Endodermal cell (in vitro differentiated cells): ENCODE results near the gene GXYLT2. TPM values are rescaled to one million over a fixed set of nuclear protein-coding genes. Genes with fewer than 3 reads are reported as not detected.
"Not testable (repeated sequence)": the region's sequence is repeated elsewhere in the genome, so short reads cannot be mapped to it uniquely, and the experiment has no call there.

Experiments used
- DNase-seq: peaks from one replicate; pipeline ENCODE4 v3.0.0-alpha.2; 2017
- H3K27ac ChIP-seq: 2 replicates; pipeline ENCODE4 v1.5.1; 2013; ENCODE audit warnings: mild to moderate bottlenecking, low read depth, low read length, moderate library complexity
- H3K27me3 ChIP-seq: 2 replicates; pipeline ENCODE4 v1.6.1; 2013; ENCODE audit warnings: mild to moderate bottlenecking, low read length, moderate library complexity; ENCODE audit not compliant: insufficient read depth, control insufficient read depth, poor library complexity, severe bottlenecking
- H3K36me3 ChIP-seq: 2 replicates; pipeline ENCODE4 v1.7.0; 2013; ENCODE audit warnings: mild to moderate bottlenecking, low read length, moderate library complexity; ENCODE audit not compliant: control insufficient read depth, insufficient read depth
- H3K4me1 ChIP-seq: one replicate; pipeline ENCODE4 v1.7.0; 2013; ENCODE audit warnings: low read length; ENCODE audit not compliant: control insufficient read depth, insufficient read depth
- H3K4me3 ChIP-seq: 2 replicates; pipeline ENCODE4 v1.5.1; 2013; ENCODE audit warnings: mild to moderate bottlenecking, low read length, moderate library complexity
- H3K9ac ChIP-seq: 2 replicates; pipeline ENCODE4 v1.6.1; 2013; ENCODE audit warnings: mild to moderate bottlenecking, low read length, moderate library complexity; ENCODE audit not compliant: poor library complexity, severe bottlenecking; ENCODE audit errors: extremely low read depth
- H3K9me3 ChIP-seq: 2 replicates; pipeline ENCODE4 v1.6.1; 2013; ENCODE audit warnings: mild to moderate bottlenecking, low read length, moderate library complexity; ENCODE audit not compliant: control insufficient read depth
- H3K27ac Mint-ChIP-seq: 2 replicates; pipeline ENCODE4 v1.8.0; 2020; ENCODE audit warnings: mixed read lengths
- H3K27me3 Mint-ChIP-seq: 2 replicates; pipeline ENCODE4 v1.8.0; 2021; ENCODE audit warnings: mild to moderate bottlenecking, mixed read lengths; ENCODE audit not compliant: insufficient read depth
- H3K36me3 Mint-ChIP-seq: 2 replicates; pipeline ENCODE4 v1.8.0; 2020; ENCODE audit warnings: low read depth, mixed read lengths
- H3K4me1 Mint-ChIP-seq: 2 replicates; pipeline ENCODE4 v1.8.0; 2020; ENCODE audit warnings: mixed read lengths
- H3K4me3 Mint-ChIP-seq: 2 replicates; pipeline ENCODE4 v1.8.0; 2020; ENCODE audit warnings: mild to moderate bottlenecking, moderate library complexity, mixed read lengths
- H3K9me3 Mint-ChIP-seq: 2 replicates; pipeline ENCODE4 v1.8.0; 2020; ENCODE audit warnings: mild to moderate bottlenecking, mixed read lengths
- WGBS, 2 experiments: methylation state at CpG; one replicate each; pipeline versions ENCODE4 v1.1.5 to v1.1.7; 2013; ENCODE audit warnings: missing lambda C conversion rate in 2 of 2, mixed read lengths in 1 of 2; ENCODE audit not compliant: insufficient coverage in 1 of 2, insufficient read length in 1 of 2; 5-methylcytosine and 5-hydroxymethylcytosine counted together
- total RNA-seq, 2 donors: library from RNA; stranded (reverse); fragmentation: NEBNext Ultra II Directional in 1 of 2; extraction: Animal tissue kit (Norgen Biotek cat#: 25700) in 1 of 2; gene quantifications; 2 replicates in 1 of 2; 3 replicates in 1 of 2; pipeline ENCODE4 v1.2.1, GENCODE V29; 2021
- TF ChIP-seq, protein P1 (sequence below): fragments of 200-600 bp; sonication (generic); conservative IDR thresholded peaks from 2 replicates; pipeline ENCODE4 v1.5.0; 2021; ENCODE audit warnings: antibody characterized with exemption, mild to moderate bottlenecking

GXYLT2 gene
- total RNA-seq, 2 donors from 2014 or later = 7.0 to 14.3 TPM

DNA sequence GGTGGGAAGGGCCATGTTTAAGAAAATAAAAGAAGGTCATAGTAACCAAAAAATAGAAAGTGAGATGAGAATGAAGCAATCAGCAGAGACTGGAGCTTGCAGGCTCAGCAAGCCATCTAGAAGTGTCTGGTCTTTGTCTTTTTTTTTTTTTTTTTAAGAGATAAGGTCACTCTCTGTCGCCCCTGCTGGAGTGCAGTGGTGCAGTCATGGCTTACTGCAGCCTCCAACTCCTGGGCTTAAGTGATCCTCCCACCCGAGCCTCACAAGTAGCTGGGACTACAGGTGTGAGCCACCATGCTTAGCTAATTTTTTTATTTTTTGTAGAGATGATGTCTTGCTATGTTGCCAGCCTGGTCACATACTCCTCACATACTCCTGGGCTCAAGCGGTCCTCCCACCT lies 36.2 kb downstream of the GXYLT2 start:
- peak; percentile 58 for DNase-seq
- no peak overlapping the region for H3K9ac ChIP-seq
- H3K4me1 ChIP-seq = no peaks in the 10 kb centered on the region
- Mint-ChIP-seq H3K9me3 (no peaks in the 10 kb centered on the region), H3K27ac (no peak overlapping the region), H3K4me1 (peaks cover 8% of the 10 kb centered on the region), H3K27me3 (no peaks in the 10 kb centered on the region), H3K4me3 (no peak overlapping the region), H3K36me3 (peaks cover 7% of the 10 kb centered on the region)
- no peaks in the 10 kb centered on the region for H3K9me3 ChIP-seq
- WGBS, 2 experiments = 84 to 100% methylated on average over 2 to 3 of the region's 3 CpGs
- H3K27me3 ChIP-seq = no peaks in the 10 kb centered on the region
- no peak overlapping the region for H3K27ac ChIP-seq
- no peaks in the 10 kb centered on the region for H3K36me3 ChIP-seq
- H3K4me3 ChIP-seq = no peak overlapping the region
- TF ChIP-seq, protein P1, sequence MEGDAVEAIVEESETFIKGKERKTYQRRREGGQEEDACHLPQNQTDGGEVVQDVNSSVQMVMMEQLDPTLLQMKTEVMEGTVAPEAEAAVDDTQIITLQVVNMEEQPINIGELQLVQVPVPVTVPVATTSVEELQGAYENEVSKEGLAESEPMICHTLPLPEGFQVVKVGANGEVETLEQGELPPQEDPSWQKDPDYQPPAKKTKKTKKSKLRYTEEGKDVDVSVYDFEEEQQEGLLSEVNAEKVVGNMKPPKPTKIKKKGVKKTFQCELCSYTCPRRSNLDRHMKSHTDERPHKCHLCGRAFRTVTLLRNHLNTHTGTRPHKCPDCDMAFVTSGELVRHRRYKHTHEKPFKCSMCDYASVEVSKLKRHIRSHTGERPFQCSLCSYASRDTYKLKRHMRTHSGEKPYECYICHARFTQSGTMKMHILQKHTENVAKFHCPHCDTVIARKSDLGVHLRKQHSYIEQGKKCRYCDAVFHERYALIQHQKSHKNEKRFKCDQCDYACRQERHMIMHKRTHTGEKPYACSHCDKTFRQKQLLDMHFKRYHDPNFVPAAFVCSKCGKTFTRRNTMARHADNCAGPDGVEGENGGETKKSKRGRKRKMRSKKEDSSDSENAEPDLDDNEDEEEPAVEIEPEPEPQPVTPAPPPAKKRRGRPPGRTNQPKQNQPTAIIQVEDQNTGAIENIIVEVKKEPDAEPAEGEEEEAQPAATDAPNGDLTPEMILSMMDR = peak; percentile 68

DNA sequence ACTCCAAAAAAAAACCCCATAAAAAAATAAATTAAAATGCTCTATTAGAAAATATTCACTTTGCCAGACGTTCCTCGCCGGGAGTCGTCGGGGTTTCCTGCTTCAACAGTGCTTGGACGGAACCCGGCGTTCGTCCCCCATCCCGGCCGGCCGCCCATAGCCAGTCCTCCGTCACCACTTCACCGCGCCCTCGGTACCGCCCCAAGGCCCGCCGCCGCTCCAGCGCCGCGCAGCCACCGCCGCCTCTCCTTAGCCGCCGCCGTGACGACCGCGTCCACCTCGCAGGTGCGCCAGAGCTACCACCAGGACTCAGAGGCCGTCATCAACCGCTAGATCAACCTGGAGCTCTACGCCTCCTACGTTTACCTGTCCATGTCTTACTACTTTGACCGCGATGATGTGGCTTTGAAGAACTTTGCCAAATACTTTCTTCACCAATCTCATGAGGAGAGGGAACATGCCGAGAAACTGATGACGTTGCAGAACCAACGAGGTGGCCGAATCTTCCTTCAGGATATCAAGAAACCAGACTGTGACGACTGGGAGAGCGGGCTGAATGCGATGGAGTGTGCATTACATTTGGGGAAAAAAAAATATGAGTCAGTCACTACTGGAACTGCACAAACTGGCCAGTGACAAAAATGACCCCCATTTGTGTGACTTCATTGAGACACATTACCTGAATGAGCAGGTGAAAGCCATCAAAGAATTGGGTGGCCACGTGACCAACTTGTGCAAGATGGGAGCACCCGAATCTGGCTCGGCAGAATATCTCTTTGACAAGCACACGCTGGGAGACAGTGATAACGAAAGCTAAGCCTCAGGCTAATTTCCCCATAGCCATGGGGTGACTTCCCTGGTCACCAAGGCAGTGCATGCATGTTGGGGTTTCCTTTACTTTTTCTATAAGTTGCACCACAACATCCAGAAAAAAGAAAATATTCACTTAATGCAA lies 41.2 kb downstream of the GXYLT2 start:
- H3K36me3 ChIP-seq, H3K27ac ChIP-seq, H3K9me3 ChIP-seq, H3K9ac ChIP-seq, H3K4me3 ChIP-seq, H3K27ac Mint-ChIP-seq, H3K27me3 ChIP-seq, H3K4me1 ChIP-seq, H3K27me3 Mint-ChIP-seq, H3K4me3 Mint-ChIP-seq, H3K36me3 Mint-ChIP-seq, H3K4me1 Mint-ChIP-seq, H3K9me3 Mint-ChIP-seq: not testable (repeated sequence)
- WGBS, 2 experiments = 96 to 97% methylated on average over 29 to 51 of the region's 51 CpGs
- peak; percentile 26 for DNase-seq

DNA sequence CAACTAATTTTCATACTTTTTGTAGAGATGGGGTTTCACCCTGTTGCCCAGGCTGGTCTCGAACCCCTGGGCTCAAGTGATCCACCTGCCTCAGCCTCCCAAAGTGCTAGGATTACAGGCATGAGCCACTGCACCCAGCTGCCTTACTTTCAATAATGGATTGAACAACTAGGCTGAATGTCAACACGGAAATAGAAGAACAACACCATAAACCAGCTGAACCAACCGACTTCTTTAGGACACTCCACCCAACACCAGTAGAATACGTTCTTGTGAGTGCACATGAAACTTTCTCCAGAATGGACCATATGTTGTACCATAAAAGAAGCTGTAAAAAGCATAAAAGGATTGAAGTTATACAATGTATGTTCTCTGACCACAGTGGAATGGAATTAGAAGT lies 42.9 kb downstream of the GXYLT2 start:
- no peaks in the 10 kb centered on the region for H3K27me3 Mint-ChIP-seq
- H3K4me3 Mint-ChIP-seq = no peak overlapping the region
- TF ChIP-seq, protein P1 = no peak

More for the DNA sequence above, 42.9 kb downstream of the GXYLT2 start:
- no peak overlapping the region for H3K9ac ChIP-seq
- WGBS, 2 experiments = 89 to 90% methylated on average over 3 to 4 of the region's 4 CpGs
- no peak overlapping the region for H3K4me3 ChIP-seq
- no peaks in the 10 kb centered on the region for H3K9me3 ChIP-seq
- no peak for DNase-seq
- H3K36me3 ChIP-seq = no peaks in the 10 kb centered on the region
- H3K9me3 Mint-ChIP-seq = no peaks in the 10 kb centered on the region
- H3K4me1 Mint-ChIP-seq = peaks cover 4% of the 10 kb centered on the region
- no peaks in the 10 kb centered on the region for H3K4me1 ChIP-seq
- no peak overlapping the region for H3K27ac Mint-ChIP-seq
- no peak overlapping the region for H3K27ac ChIP-seq
- H3K27me3 ChIP-seq = no peaks in the 10 kb centered on the region
- peaks cover 9% of the 10 kb centered on the region for H3K36me3 Mint-ChIP-seq
